Transverse colon (tissue), 4 donors: Measurements from ENCODE around the gene CFAP20DC.
"Not testable (repeated sequence)": the region's sequence is repeated elsewhere in the genome, so short reads cannot be mapped to it uniquely, and the experiment has no call there.

Experiments used
- EP300 ChIP-seq: sonication (generic); formaldehyde crosslinking; IDR thresholded peaks from one replicate; pipeline ENCODE4 v1.6.1; 2017; ENCODE audit warnings: antibody characterized with exemption, low read depth
- POLR2A ChIP-seq: fragments of 450-650 bp; IDR thresholded peaks from one replicate; pipeline ENCODE4 v1.6.1; 2016; ENCODE audit warnings: antibody characterized with exemption, mild to moderate bottlenecking, moderate library complexity
- POLR2AphosphoS5 ChIP-seq, 3 donors: sonication (generic); formaldehyde crosslinking; IDR thresholded peaks; one replicate each; pipeline ENCODE4 v1.6.1; 2016; ENCODE audit warnings: antibody characterized with exemption in 3 of 3
- TF ChIP-seq, protein P1 (sequence below), 5 experiments: fragments of 200-600 bp in 3 of 5; fragments of 450-650 bp in 2 of 5; sonication (generic) in 3 of 5; IDR thresholded peaks; 1 replicate in 2 of 5; 2 replicates in 3 of 5; pipeline ENCODE4 v1.5.1; 2016 to 2017; ENCODE audit warnings: antibody characterized with exemption in 5 of 5, inconsistent platforms in 3 of 5, mild to moderate bottlenecking in 2 of 5, moderate library complexity in 1 of 5

DNA sequence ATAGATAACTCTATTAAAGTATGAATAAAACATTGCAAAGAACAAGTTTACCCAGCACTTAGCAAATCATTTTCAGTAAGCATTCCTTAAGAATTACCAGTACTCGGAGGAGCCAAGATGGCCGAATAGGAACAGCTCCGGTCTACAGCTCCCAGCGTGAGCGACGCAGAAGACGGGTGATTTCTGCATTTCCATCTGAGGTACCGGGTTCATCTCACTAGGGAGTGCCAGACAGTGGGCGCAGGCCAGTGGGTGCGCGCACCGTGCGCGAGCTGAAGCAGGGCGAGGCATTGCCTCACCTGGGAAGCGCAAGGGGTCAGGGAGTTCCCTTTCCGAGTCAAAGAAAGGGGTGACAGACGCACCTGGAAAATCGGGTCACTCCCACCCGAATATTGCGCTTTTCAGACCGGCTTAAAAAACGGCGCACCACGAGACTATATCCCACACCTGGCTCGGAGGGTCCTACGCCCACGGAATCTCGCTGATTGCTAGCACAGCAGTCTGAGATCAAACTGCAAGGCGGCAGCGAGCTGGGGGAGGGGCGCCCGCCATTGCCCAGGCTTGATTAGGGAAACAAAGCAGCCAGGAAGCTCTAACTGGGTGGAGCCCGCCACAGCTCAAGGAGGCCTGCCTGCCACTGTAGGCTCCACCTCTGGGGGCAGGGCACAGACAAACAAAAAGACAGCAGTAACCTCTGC lies 207.6 kb downstream of the CFAP20DC start:
- TF ChIP-seq, protein P1, sequence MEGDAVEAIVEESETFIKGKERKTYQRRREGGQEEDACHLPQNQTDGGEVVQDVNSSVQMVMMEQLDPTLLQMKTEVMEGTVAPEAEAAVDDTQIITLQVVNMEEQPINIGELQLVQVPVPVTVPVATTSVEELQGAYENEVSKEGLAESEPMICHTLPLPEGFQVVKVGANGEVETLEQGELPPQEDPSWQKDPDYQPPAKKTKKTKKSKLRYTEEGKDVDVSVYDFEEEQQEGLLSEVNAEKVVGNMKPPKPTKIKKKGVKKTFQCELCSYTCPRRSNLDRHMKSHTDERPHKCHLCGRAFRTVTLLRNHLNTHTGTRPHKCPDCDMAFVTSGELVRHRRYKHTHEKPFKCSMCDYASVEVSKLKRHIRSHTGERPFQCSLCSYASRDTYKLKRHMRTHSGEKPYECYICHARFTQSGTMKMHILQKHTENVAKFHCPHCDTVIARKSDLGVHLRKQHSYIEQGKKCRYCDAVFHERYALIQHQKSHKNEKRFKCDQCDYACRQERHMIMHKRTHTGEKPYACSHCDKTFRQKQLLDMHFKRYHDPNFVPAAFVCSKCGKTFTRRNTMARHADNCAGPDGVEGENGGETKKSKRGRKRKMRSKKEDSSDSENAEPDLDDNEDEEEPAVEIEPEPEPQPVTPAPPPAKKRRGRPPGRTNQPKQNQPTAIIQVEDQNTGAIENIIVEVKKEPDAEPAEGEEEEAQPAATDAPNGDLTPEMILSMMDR (IDR thresholded peaks at IDR 0.05) = not testable (repeated sequence)
- not testable (repeated sequence) for TF ChIP-seq POLR2AphosphoS5 (IDR thresholded peaks at IDR 0.05); POLR2A; EP300
